Fibroblast of villous mesenchyme (primary cell): ENCODE data around the gene FABP6. TPM values are rescaled to one million over a fixed set of nuclear protein-coding genes. Genes with fewer than 3 reads are reported as not detected.
A peak's percentile ranks its signal among the peaks of the same experiment; 100 is the strongest.

Experiments used
- DNase-seq: peaks from one replicate; pipeline ENCODE4 v3.0.0-alpha.2; 2010; ENCODE audit warnings: low read depth
- H3K4me3 ChIP-seq: 2 replicates; pipeline ENCODE4 v1.5.1; 2011; ENCODE audit warnings: low read depth, mild to moderate bottlenecking, low read length
- CTCF ChIP-seq: IDR thresholded peaks from 2 replicates; pipeline ENCODE4 v1.5.1; 2012; ENCODE audit warnings: low read depth, mild to moderate bottlenecking, low read length; ENCODE audit not compliant: insufficient read depth
- total RNA-seq: library from RNA; depleted of rRNA; stranded (reverse); fragments of >200 nt; gene quantifications from 2 replicates; pipeline ENCODE4 v1.2.3, GENCODE V29; 2012

The FABP6 gene, protein sequence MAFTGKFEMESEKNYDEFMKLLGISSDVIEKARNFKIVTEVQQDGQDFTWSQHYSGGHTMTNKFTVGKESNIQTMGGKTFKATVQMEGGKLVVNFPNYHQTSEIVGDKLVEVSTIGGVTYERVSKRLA
- total RNA-seq: not detected in 2 replicates

- no peak for TF ChIP-seq CTCF
These were observed at the start of gene FABP6 for GRCh38 chr5:160229190-160229742. Gene FABP6 (plus strand): TSS chr5:160229506. CDS start chr5:160229558, 52 bp downstream.

GRCh38 chr5:160180931-160181330, 48.4 kb upstream of the FABP6 start:
- no peak overlapping the region for H3K4me3 ChIP-seq
- DNase-seq: no peak
- TF ChIP-seq CTCF: no peak

More at GRCh38 chr5:160229190-160229742, at the start of gene FABP6:
- no peak within 1 kb of the TSS for H3K4me3 ChIP-seq
- DNase-seq: no peak

DNA sequence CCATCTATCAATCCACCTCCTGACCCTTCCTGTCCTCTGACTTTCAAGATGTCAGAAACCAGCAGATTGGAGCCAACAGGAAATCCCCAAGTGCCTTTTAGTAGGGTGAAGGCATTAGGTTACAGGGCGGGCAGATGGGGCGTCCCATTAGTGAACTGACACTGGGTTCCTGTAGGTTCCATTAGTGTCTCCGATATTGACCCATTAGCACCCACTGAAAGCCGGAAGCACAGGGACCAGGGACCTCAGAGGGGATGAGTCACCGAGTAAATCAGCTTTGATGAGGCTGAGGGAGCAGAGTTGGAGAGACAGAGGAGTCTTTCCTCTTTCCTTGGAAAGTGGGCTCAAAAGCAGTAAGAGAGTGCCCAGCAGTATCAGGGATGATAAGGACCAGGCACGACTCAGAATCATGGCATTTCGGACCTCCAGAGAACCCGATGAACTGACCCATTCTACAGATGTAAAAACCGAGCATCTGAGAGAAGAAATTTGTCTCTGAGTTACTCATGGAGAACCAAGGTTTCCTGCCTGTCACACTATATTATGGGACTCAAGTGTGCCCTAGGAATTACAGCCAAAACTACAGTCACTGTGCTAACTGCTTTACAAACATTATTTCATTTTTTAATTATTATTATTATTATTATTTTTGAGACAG, 47.2 kb upstream of the FABP6 start:
- peak; percentile 19 for DNase-seq
- no peak for TF ChIP-seq CTCF
- H3K4me3 ChIP-seq: no peak overlapping the region

DNA sequence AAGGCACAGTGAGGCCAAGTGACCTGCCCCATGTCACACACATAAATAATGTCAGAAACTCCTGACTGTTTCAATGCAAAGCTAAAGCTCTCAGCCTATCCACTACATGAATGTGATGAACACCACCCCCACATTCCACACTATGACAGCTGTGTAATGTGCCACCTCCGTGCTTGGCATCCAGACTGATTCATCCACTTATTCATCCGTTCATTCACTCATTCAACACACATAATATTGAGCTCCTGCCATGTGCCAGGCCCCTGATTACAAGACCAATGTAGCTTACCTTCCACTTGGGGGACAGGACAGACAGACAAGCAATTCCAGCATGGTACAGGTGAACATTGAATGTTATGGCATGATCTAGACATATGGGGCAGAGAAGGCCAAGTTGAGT, 46.2 kb upstream of the FABP6 start:
- H3K4me3 ChIP-seq: no peak overlapping the region
- no peak for DNase-seq
- TF ChIP-seq CTCF: no peak

DNA sequence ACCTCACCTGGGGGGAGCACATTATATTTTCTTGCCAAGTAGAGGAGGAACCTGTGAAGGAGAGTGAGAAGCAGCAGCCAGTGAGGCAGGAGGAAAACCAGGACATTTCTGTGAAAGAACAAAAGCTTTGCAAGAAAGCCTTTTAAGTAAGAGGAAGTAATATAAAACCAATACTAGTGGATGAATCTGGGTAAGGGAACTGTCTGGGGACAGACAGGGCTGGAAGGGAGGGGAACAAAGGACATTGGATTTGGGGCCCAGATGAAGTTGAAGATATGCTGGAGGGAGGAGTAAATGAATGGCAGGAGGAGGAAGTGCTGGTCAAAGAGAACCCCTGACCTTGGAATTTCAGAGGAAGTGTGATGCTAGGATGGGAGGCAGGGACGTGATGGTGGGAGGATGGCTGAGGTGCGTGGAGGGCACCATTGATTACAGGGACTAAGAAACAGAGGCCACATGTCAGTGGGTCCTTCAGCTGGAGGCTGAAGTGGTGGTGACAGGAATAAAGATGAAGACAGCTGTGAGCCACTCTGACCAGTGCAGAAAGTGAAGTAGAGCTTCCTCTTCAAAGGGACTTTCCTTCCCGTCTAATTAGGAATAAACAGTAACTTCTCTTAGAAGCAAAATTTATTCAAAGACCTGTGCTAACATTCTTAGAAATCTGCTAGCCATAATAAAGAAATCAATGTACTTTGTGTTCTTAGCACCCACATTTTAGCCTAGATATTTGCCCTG, 43.5 kb upstream of the FABP6 start:
- H3K4me3 ChIP-seq: no peak overlapping the region
- no peak for DNase-seq
- no peak for TF ChIP-seq CTCF

- H3K4me3 ChIP-seq: no peak overlapping the region
- DNase-seq: no peak
- no peak for TF ChIP-seq CTCF
These were observed 42.8 kb upstream of the FABP6 start for GRCh38 chr5:160186480-160186879.
